ENCODE results near the gene ZFYVE1.

Gene ZFYVE1

GRCh38 chr14:72982146-72982708 is 44.7 kb downstream of the ZFYVE1 start:
- H3K4me3 ChIP-seq (replicated peaks; ENCODE audit: low read depth, low read length): no peak overlapping the region
- no peak for DNase-seq (ENCODE audit: extremely low read depth, low read depth)
- TF ChIP-seq, protein P1, sequence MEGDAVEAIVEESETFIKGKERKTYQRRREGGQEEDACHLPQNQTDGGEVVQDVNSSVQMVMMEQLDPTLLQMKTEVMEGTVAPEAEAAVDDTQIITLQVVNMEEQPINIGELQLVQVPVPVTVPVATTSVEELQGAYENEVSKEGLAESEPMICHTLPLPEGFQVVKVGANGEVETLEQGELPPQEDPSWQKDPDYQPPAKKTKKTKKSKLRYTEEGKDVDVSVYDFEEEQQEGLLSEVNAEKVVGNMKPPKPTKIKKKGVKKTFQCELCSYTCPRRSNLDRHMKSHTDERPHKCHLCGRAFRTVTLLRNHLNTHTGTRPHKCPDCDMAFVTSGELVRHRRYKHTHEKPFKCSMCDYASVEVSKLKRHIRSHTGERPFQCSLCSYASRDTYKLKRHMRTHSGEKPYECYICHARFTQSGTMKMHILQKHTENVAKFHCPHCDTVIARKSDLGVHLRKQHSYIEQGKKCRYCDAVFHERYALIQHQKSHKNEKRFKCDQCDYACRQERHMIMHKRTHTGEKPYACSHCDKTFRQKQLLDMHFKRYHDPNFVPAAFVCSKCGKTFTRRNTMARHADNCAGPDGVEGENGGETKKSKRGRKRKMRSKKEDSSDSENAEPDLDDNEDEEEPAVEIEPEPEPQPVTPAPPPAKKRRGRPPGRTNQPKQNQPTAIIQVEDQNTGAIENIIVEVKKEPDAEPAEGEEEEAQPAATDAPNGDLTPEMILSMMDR (IDR thresholded peaks at IDR 0.05; ENCODE audit: low read depth, low read length, missing control alignments): no peak

GRCh38 chr14:72980863-72981262 is 46.0 kb downstream of the ZFYVE1 start:
- no peak for DNase-seq (ENCODE audit: extremely low read depth, low read depth)
- TF ChIP-seq, protein P1 (IDR thresholded peaks at IDR 0.05; ENCODE audit: low read depth, low read length, missing control alignments): no peak
- no peak overlapping the region for H3K4me3 ChIP-seq (replicated peaks; ENCODE audit: low read depth, low read length)

DNA sequence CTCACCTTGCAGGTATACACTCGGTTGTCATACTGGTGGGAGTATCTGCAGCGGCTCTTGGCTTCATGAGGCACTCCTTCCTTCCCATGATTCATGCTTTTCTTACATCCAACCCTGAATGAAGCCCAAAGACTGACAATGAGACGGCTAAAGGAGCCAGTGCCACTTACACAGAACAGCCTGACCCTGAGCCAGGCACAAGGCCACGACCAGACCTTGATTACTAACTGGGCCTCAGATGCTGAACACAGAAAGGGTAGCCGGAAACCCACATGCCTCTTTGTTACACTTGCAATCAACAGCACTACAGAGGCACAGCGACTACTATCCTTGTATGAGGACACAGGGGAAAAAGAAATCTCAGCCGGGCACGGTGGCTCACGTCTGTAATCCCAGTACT is 48.0 kb downstream of the ZFYVE1 start:
- H3K4me3 ChIP-seq (replicated peaks; ENCODE audit: low read depth, low read length): no peak overlapping the region
- no peak for DNase-seq (ENCODE audit: extremely low read depth, low read depth)
- TF ChIP-seq, protein P1 (IDR thresholded peaks at IDR 0.05; ENCODE audit: low read depth, low read length, missing control alignments): no peak

- TF ChIP-seq, protein P1 (IDR thresholded peaks at IDR 0.05; ENCODE audit: low read depth, low read length, missing control alignments): peak; percentile 34
- DNase-seq (ENCODE audit: extremely low read depth, low read depth): no peak
- no peak overlapping the region for H3K4me3 ChIP-seq (replicated peaks; ENCODE audit: low read depth, low read length)
These were observed 51.1 kb downstream of the ZFYVE1 start for GRCh38 chr14:72975770-72976169.

- TF ChIP-seq, protein P1 (IDR thresholded peaks at IDR 0.05; ENCODE audit: low read depth, low read length, missing control alignments): no peak
- DNase-seq (ENCODE audit: extremely low read depth, low read depth): no peak
- H3K4me3 ChIP-seq (replicated peaks; ENCODE audit: low read depth, low read length): no peak overlapping the region
These were observed 52.2 kb downstream of the ZFYVE1 start for GRCh38 chr14:72974661-72975060.

DNA sequence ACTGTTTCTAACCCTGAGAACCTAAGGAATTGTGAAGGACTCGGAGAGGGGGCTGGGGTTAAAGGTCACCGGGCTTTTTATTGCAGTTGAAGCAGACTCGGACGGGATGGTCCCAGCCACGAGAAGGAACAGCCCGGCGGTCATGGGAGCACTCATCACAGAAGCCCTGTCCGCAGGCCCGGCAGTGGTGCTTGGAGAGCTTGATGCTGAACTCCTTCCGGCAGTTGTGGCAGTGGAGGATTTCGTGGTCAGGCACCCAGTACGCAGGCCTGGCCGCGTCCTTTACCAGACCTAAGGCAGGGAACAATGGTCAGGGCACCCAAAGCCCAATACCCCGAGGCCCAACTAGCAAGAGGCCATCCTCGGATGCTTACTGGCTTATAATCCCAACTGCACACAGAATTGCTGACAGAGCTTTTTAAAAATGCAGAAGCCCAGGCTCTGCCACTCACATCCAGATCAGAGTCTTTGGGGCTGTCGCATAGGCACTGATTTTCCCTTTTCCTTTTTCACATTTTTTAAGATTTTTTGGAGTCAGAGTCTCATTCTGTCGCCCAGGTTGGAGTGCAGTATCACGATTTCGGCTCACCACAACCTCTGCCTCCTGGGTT is 56.0 kb downstream of the ZFYVE1 start:
- H3K4me3 ChIP-seq (replicated peaks; ENCODE audit: low read depth, low read length): no peak overlapping the region
- no peak for DNase-seq (ENCODE audit: extremely low read depth, low read depth)
- TF ChIP-seq, protein P1 (IDR thresholded peaks at IDR 0.05; ENCODE audit: low read depth, low read length, missing control alignments): no peak

Measured in HFF-Myc (cell line).